ENCODE measurements around the gene ZNF556.

Gene ZNF556

DNA sequence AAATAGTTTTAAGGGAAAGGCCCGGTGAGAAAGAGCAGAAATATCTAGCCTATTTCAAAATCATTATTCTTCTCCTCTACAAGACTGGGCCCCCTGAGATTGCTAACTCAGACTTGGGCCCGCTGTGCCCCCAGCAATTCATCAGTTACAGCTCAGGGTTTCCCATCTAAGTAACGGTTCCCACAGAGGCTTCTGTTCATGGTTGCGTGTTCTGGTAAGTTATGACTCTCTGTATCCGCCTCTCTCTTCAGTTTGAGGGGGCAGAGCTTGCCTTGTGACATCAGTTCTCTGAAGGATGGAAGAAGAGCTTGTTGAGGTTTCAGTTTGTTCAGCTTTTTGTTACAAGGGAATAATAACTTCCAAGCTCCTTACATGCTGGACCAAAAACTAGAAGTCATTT is 45.2 kb downstream of the ZNF556 start:
- DNase-seq: no peak

DNA sequence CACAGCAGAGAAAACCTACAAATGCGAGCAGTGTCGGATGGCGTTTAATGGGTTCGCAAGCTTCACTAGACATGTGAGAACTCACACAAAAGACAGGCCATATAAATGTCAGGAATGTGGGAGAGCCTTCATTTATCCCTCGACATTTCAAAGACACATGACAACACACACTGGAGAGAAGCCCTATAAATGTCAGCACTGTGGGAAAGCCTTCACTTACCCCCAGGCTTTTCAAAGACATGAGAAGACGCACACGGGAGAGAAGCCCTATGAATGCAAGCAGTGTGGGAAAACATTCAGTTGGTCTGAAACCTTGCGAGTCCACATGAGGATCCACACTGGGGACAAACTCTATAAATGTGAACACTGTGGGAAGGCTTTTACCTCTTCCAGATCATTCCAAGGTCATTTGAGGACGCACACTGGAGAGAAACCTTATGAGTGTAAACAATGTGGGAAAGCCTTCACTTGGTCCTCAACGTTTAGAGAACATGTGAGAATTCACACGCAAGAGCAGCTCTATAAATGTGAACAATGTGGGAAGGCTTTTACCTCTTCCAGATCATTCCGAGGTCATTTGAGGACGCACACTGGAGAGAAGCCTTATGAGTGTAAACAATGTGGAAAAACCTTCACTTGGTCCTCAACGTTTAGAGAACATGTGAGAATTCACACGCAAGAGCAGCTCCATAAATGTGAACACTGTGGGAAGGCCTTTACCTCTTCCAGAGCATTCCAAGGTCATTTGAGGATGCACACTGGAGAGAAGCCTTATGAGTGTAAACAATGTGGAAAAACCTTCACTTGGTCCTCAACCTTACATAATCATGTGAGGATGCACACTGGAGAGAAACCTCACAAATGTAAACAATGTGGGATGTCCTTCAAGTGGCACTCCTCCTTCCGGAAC is 50.4 kb downstream of the ZNF556 start:
- no peak for DNase-seq

DNA sequence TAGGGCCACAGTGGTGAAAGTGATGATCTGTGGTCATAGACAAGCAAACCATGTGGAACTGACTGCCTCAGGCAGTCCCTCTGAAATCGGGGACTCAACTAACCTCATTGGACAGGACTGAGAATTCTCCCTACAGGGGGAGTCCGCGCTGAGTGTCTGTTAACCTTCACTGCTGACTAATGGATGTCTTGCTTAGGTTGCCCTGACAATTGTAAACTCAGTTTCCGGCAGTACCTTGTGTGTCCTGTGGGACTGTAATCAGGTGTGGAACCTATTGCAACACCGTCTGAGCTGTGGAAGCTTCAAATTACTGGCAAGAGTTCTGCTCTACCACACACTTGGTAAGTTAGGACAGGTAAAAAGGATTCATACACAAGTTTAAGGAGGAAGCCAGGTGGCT is 55.9 kb downstream of the ZNF556 start:
- DNase-seq: no peak

DNA sequence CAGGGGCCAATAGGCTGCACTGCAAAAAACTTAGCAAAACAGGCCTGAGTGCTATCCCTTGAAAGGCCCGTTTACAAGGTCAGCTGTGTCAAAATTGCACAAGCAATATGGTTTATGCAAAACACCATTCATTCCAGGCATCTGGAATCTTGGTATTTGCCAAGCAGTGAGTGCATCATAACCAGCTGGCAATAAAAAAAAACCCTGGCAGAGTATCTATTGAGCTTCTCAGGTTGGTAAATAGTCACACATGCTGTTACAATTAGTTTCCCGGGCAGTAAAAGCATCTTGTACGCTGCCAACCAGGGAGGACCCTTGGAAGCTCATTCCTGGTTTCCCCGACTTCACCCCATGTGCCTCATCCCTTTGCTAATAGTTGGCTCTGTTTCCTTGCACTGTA is 56.4 kb downstream of the ZNF556 start:
- DNase-seq: no peak

DNA sequence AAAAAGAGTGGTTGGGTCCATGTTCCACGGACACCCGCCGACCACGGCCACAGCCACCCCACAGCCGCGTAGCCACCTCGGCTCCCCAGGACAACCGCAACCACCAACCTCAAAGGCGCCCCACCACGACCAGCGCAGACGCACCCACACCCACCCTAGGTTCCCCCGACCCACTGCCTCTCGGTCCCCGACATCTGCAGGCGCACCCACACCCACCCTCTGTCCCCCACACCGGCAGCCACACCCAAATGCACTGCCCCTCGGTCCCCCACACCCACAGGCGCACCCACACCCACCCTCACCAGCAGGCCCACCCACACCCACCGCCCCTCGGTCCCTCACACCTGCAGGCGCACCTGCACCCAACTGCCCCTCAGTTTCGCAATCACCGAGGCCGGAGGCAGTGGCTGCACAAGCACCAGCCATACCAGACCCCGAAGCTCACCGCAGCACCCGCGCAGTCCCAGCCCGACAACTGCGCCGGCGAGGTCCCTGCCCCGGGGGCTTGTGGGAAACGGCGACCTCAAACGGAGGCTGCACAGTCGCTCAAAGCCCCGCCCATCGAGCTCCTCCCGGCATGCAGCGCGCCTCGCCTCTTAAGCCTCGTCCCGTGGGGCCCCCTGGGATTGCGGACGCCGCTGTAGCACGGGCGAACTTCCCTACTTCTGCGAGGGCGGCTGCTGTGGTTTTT is 59.4 kb downstream of the ZNF556 start:
- DNase-seq: no peak

DNA sequence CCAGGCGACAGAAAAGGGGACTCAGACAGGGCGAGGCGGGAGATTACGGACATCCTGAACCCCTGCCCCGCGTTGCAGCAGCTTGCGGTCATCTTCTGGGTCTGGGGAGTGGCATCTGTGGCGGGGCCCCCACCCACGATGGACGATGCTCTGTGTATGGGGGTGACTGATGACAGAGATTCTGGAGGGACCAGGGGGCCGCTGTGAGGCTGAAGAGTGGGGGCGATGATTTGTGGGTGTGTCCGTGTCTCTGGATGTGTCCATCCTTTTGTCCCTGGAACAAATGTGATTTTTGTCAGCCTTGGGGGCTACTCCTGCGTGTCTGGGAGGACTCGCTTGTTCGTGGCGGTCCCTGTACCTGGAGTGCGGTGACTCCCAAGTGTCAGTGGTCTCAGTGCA is 59.9 kb downstream of the ZNF556 start:
- no peak for DNase-seq

All from CD4-positive, alpha-beta T cell treated with Interleukin-17A for 1 hour (primary cell).